ENCODE results near the gene ZNRF2. TPM values are rescaled to one million over a fixed set of nuclear protein-coding genes. Genes with fewer than 3 reads are reported as not detected.

Gene ZNRF2
- total RNA-seq, 4 donors from 2014 or later: 9.6 to 19.3 (median 17.4) TPM

DNA sequence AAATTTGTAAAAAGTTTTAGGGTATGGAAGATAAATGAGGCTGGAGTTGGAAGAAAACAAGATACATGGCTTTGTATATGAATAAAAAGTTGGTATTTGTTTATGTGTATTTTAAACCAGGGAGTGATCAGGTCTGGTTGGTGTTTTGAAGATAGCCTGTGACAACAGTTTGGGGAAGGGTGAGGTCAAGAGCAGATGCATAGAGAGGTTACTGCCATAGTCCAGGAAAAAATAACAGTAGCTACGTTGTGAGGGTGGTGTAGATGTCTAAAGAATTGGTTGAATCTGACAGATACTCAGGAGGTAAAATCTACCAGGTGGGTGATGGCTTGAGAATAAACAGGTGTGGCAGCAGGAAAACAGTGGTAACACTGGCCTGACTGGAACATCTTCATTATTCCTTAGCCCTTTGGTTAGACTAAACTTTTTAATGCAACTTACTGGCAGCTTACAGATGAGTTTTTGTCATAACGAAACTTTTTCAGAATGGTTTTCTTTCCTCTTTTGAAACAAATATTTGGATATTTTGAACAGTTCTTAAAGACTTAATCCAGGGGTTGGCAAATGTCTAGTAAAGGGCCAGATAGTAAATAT is 25.5 kb downstream of the ZNRF2 start:
- intact Hi-C loops (cut with DNase I; ENCODE audit: low total_unique reads) (no loop called here), in situ Hi-C loops (cut with MboI; ENCODE audit: low sequenced_read_pairs in 4 of 4) (no loop called here)
- Histone ChIP-seq H3K4me3 (no peak overlapping the region), H3K4me1 (peaks cover 47 to 53% of the 10 kb centered on the region in 2 donors), H3K27me3 (no peaks in the 10 kb centered on the region), H3K9me3 (no peaks in the 10 kb centered on the region), H3K36me3 (no peaks in the 10 kb centered on the region), H3K27ac (no peak overlapping the region)
- TF ChIP-seq CTCF (IDR thresholded peaks at IDR 0.05 in 4 of 5, conservative IDR thresholded peaks at IDR 0.05 in 1 of 5): no peak
- no peak for TF ChIP-seq POLR2A (IDR thresholded peaks at IDR 0.05)
- DNase-seq (no peak), ATAC-seq (no peak)

GRCh38 chr7:30310674-30311362 is 26.4 kb downstream of the ZNRF2 start:
- DNase-seq: no peak

GRCh38 chr7:30312178-30312577 is 27.8 kb downstream of the ZNRF2 start:
- intact Hi-C loops (cut with DNase I; ENCODE audit: low total_unique reads): no loop called here
- ATAC-seq (no peak), DNase-seq (no peak)
- Histone ChIP-seq H3K27me3 (no peaks in the 10 kb centered on the region), H3K4me1 (peaks cover 37 to 46% of the 10 kb centered on the region in 2 donors), H3K27ac (no peak overlapping the region), H3K36me3 (no peaks in the 10 kb centered on the region), H3K4me3 (no peak overlapping the region), H3K9me3 (no peaks in the 10 kb centered on the region)
- TF ChIP-seq POLR2A (IDR thresholded peaks at IDR 0.05): no peak
- TF ChIP-seq CTCF (IDR thresholded peaks at IDR 0.05 in 4 of 5, conservative IDR thresholded peaks at IDR 0.05 in 1 of 5): no peak
- in situ Hi-C loops (cut with MboI; ENCODE audit: low sequenced_read_pairs in 4 of 4): no loop called here

More at GRCh38 chr7:30310674-30311362, 26.4 kb downstream of the ZNRF2 start:
- in situ Hi-C loops (cut with MboI; ENCODE audit: low sequenced_read_pairs in 4 of 4): no loop called here
- Histone ChIP-seq H3K4me1 (peaks cover 40 to 44% of the 10 kb centered on the region in 2 donors), H3K36me3 (no peaks in the 10 kb centered on the region), H3K27ac (no peak overlapping the region), H3K4me3 (no peak overlapping the region), H3K27me3 (no peaks in the 10 kb centered on the region), H3K9me3 (no peaks in the 10 kb centered on the region)
- peak in 1 of 2 donors; percentile 14 for ATAC-seq
- TF ChIP-seq POLR2A (IDR thresholded peaks at IDR 0.05): no peak
- TF ChIP-seq CTCF (IDR thresholded peaks at IDR 0.05 in 4 of 5, conservative IDR thresholded peaks at IDR 0.05 in 1 of 5): no peak
- intact Hi-C loops (cut with DNase I; ENCODE audit: low total_unique reads): no loop called here

- ATAC-seq (no peak), DNase-seq (no peak)
- in situ Hi-C loops (cut with MboI; ENCODE audit: low sequenced_read_pairs in 4 of 4) (no loop called here), intact Hi-C loops (cut with DNase I; ENCODE audit: low total_unique reads) (no loop called here)
- Histone ChIP-seq H3K4me3 (no peak overlapping the region), H3K9me3 (no peaks in the 10 kb centered on the region), H3K4me1 (peaks cover 38 to 45% of the 10 kb centered on the region in 2 donors), H3K27ac (no peak overlapping the region), H3K36me3 (no peaks in the 10 kb centered on the region), H3K27me3 (no peaks in the 10 kb centered on the region)
- no peak for TF ChIP-seq CTCF (IDR thresholded peaks at IDR 0.05 in 4 of 5, conservative IDR thresholded peaks at IDR 0.05 in 1 of 5)
- no peak for TF ChIP-seq POLR2A (IDR thresholded peaks at IDR 0.05)
These were observed 29.0 kb downstream of the ZNRF2 start for GRCh38 chr7:30313348-30313747.

All from gastrocnemius medialis (tissue), 4 donors.